Stimulated activated CD8-positive, alpha-beta memory T cell treated with anti-CD3 and anti-CD28 coated beads, Interleukin-4, amount 100 ng/mL, for 4 hours (primary cell): Measurements from ENCODE around the gene MOSPD2.

Experiments used
- DNase-seq, 2 donors: peaks; one replicate each; pipeline ENCODE4 v3.0.0-alpha.2; 2020; ENCODE audit warnings: low read depth in 2 of 2, low spot score in 1 of 2

MOSPD2 gene

DNA sequence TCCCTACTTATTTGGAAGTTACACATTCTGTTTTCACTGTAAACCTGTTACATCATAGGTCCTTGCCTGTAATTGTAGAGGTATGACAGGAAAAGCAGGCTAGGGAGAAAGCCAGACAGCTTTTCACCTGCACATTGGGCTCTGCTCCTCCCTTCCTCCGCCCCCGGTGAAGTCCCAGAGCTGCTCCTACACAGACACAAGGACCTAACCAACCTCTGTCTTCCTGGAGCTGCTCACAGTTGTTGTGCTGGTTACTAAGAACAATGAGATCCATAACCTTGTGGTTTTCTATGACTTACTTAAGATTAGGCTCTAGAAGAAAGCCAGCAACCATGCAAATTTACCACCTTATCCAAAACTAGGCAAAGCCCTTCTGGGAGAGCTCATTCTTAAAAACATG is 40.0 kb downstream of the MOSPD2 start:
- DNase-seq: no peak

DNA sequence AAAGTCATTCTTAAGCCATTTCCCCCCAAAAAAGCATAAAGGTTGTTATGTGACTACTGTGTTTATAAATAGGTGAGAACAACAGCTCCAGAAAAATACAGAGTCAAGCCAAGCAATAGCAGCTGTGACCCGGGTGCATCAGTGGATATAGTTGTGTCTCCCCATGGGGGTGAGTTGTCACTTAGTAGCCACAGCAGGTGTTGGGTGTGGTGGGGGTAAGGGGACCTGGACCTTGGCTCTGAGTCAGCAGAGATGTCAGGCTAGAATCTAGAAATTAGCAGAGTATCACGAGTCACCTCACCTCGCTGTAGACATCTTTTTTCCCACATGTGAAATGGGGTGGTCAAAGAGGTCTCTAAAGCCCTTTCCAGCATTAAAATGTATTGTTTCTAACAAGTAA is 42.4 kb downstream of the MOSPD2 start:
- no peak for DNase-seq

DNA sequence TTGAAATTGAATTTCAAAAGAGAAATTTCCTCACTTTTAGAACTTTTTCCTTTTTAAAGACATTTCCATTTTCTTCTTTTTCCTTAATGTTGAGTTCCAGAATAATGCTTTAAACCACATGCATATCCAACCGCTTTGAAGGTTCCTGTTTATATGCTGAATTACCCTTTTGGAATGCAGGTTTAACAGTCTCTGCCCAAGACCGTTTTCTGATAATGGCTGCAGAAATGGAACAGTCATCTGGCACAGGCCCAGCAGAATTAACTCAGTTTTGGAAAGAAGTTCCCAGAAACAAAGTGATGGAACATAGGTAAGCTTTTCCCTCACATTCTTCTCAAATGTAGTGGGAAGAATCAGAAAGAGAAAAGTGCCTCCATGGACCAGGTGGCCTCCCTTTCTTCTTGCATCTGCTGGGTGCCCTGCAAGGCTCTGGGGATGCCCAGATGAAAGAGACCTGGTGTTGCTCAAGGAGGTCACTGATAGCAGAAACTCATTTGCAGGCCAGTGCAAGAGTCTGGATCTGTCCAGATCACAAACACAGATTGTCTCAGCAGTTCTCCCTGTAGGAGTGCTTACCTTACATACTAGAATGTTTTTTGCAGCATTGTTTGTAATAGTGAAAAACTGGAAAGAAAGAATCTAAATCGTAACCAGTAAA is 42.9 kb downstream of the MOSPD2 start:
- no peak for DNase-seq

DNA sequence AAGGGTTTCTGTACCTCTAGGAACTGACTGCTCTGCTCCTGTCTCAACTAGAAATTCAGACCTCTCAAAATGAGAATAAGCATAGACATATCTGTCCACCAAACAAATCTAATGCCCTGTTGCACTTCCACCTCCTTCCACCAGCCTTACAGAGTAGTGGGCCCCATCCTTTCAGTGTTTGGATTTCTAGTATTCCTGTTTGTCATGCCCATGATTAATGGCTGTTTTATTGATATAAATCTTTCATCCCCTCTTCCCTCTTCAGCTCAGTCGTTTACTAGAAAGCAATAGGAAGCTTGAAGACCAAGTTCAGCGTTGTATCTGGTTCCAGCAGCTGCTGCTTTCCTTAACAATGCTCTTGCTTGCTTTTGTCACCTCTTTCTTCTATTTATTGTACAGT is 46.2 kb downstream of the MOSPD2 start:
- DNase-seq: no peak

DNA sequence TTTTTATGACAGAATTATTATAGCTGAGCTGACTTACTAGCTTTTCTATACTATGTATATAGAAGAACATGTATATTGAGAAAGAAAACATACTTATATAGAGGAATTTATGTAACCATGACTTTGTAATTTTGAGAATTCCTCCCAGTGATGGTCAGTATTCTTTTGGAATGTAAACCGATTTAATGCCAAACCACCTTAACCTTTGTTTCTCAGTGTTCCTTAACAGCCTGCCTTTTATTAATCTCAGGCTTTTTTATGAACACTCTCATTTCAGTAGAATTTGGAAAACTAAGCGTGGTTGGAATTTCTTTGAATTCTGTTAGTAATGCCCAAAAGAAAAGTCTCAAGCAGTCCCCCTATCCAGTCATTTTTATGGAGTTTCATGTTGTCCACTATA is 47.0 kb downstream of the MOSPD2 start:
- DNase-seq: no peak

DNA sequence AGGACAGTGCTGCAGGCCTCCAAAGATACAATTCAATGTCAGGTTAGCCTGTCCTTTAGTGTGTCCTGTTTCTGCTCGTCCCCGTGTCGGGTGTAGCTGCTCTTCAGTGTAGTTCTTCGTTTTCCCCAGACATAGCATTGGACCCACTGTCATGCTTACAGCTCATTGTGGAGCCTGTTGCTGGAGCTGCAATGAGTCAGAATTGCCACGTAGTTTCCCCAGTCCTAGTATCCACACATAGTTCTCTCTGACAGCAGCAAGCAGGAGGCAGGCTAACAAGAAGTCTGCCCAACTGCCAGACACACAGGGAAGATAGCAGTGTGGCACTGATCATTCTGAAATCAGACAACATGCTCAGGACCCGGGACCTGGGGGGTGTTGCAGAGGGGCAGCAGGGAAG is 49.2 kb downstream of the MOSPD2 start:
- no peak for DNase-seq

DNA sequence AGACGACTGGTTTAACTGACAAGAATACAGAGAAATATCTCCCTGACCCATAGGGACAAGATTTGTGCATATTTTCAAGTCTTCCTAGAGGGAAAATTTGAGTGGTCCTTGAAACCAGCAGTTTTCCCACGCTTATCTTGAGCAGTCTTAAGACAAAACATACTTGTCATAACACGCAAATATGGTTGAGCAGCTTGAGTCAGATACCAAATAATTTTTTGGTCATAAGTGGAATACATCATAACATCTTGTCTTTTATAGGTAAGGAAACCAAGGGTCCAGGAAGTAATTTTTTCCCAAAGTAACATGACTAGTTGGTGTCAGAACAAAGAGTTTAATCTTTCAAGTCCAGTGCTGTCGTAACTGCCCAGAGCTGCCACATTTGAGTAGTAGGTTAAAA is 50.5 kb downstream of the MOSPD2 start:
- DNase-seq: no peak

DNA sequence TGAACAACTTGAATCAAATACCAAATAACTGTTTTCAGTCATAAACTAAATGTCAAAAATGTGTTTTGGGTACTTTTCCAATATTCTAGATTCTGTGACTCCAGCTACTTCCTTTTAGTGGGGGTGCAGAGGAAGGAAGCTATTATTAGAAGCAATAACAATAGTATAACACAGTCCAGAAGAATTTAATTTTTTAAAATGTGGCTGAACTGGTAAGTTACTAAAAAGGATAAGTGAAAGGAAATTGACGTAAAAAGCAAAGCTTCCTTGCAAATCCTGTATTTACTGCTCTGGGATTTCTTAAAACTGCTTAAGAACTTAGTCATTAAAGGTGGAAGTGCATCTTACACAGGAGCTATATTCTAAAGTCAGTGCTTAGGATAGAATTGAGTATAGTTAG is 53.2 kb downstream of the MOSPD2 start:
- no peak for DNase-seq

DNA sequence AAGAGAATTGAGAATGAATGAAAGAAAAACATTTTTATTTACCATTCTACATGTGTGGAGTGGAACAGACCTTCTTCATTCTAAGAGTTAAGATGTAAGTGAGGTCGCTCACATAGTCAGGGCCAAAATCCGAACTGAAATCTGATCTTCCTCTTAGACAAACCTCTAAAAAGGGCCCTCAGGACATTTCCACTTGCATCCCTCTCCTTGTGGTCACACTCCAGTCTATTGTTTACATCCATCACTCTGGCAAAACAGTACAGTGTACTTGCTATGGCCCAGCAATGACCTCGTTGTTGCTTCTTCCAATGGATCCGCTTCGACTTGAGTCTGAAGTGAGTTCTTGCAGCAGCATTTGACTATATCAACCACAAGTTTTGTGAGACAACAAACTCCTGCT is 54.2 kb downstream of the MOSPD2 start:
- DNase-seq: no peak

DNA sequence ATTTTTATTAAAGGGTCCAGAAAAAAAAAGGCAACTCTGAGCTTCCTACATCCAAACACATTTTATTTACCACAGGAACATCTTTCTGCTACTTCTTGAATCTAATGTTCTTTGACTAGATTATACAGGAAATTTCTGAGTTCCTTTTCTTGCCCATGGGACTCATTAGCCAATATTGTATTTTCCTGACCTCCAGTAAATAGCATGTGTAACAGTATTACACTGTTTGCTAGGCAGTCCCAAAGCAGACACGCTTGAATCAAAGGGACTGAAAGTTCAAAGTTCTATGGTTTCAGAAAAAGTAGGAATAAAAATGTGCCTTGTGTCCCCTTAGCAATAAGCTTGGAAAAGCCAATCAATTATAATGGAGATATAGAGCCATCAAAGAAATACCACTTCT is 57.4 kb downstream of the MOSPD2 start:
- no peak for DNase-seq

DNA sequence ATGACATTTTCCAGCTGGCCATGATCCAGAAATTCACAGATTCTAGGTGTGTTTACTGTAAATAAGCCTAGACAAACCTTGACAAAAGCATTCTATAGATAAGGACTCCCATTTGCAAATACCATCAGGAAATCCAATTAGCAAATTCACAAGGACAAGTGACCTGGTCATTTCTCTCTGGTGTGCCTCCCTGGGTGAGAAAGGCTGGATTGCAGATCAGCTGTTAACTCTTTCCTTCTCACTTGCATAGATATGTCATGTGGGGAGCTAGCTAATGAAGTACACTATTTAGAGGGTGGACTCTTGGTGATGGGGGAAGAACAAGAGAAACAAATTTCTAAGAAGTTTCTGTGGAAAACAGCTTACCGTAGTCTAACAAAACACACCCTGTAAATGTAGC is 58.9 kb downstream of the MOSPD2 start:
- DNase-seq: no peak

DNA sequence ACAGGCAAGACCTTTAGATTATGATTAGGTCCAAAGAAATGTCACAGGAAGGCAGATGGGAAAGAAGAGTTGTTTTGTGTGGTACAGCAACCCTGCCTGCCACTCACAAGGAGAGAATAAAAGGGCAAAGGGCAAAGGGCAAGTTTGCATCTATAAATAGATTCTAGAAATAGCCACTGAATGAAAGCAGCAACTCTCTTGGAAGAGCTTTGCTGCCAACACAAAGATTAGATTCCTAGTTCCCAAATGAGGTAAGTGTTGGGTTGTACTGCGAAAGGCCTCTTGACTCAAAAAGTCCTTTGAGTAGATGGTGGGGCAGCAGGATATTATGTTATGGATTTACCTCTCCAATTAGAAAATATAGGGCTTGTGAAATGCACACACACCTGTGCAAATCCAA is 61.2 kb downstream of the MOSPD2 start:
- DNase-seq: no peak

DNA sequence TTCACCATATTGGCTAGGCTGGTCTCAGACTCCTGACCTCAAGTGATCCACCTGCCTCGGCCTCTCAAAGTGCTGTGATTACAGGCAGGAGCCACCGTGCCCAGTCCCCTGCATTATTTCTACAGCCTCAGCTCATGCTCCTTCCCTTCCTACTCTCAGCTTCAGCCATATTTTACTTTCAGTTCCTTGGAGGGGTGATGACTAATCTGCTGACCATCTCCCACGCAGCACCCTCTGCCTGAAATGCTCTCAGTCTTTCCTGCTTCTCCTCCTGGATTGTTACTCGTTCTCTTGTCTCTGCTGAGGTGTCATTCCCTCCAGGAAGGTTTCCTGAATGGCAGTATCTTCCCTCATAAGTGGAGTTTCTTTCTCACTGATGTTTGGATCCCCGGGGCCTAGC is 63.3 kb downstream of the MOSPD2 start:
- no peak for DNase-seq

DNA sequence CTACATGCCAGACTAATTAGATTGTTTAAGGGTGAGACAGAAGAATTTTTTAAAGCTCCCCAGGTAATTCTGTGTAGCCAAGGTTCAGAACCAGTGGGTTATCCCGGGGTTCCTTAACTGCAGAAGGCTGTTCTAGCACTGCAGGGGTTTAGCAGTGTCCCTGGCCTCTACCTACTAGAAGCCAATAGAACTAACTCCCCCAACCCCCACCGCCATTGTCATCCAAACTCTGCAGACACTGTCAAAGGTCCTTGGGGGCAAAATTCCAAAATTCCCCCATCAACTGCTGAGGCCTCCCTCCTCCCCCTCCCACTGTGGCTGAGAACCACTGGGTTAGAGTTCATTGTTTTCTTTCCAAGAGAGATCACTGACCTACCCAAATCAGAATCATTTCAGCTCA is 66.4 kb downstream of the MOSPD2 start:
- no peak for DNase-seq

DNA sequence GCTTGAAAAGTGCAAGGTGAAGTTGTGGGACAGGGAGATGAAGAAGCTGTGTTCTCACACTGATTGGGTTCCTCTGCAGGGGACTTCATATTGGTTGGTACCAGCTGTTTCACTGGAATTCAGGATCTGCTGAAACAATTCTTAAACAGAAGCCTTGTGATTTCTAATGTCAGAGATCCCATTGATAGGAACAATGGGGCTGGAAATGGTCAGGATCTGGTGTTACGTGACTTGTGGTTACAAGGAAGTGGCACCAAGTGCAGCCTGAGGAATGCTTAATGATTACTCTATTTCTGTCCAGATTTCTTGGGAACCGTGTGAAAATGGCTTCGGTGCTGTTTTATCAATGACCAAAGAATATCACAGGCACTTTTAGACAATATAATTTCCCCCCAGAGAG is 68.1 kb downstream of the MOSPD2 start:
- no peak for DNase-seq

DNA sequence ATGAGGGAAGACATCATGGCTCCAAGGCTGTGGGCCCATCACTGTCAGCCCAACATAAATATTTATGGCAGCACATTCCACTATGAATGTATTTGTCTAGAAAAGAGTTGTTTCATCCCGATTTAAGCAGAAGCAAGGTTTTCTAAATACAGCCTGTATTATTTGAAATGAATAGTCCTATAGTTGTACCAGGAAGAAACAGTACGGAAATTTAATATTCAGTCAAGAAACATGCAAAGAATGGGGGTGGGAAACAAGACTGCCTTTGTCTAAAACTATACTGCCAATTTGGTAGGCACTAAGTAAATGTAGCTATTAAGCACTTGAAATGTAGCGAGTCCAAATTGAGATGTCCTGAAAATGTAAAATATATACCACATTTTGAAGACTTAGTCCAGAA is 69.1 kb downstream of the MOSPD2 start:
- DNase-seq: no peak

DNA sequence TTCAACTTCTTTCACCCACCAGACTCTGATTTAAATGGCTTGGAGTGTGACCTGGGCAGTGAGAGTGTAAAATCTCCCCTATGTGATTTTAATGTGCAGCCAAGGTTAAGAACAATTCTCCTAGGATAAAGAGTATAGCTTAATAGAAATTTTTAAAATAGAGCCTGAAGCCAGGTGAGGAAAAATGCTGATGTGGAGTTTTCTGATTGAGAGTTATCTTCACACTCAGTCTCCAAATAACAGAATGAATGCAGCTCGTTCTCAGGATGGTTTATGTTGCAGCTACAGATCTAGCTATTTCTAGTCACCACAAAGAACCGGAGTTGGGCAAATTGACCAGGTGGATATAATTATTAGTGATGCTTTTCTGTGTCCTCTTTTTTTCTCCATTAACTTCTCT is 70.7 kb downstream of the MOSPD2 start:
- no peak for DNase-seq

DNA sequence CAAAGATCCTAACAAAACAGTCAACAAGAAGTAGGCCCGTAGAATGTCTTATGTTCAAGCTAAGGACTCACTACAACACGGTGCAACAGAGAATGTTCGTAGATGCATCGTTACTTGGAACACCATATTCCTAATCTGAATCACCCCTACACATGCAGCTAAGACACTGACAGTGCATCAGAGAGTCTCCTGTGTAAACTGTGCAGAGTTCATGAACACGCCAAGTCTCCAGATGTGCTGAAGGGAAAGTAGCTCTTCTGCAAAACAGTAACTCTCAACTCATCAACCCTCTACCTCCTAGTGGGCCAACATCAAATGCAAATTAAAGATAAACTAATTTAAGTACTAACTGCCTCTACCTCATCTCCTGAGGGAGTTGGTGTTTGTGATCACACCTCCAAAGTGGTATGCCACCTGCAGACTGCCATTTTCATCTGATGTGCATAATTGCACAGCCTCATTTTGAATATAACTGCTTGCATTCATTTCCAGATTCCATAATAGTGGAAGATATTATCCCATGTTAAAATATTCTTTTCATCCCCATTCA is 73.5 kb downstream of the MOSPD2 start:
- DNase-seq: no peak

DNA sequence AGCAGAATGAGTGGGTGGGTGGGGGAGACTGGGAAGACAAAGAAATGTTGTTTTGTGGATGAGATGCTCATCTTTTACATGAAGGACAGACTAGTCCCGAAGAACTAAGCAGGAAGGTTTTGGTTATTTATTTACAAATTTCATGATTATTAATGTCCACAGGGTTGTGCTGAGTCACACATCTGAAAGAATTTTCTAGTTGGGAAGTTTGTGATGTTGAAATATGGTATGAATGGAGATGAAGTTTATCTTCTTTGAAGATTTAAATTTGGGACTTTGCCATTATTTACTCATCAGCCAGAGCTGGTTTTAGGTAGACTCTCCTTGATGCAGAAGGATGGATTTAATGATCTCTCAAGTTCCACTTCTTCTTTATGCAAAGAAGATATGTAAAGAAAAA is 75.5 kb downstream of the MOSPD2 start:
- no peak for DNase-seq

DNA sequence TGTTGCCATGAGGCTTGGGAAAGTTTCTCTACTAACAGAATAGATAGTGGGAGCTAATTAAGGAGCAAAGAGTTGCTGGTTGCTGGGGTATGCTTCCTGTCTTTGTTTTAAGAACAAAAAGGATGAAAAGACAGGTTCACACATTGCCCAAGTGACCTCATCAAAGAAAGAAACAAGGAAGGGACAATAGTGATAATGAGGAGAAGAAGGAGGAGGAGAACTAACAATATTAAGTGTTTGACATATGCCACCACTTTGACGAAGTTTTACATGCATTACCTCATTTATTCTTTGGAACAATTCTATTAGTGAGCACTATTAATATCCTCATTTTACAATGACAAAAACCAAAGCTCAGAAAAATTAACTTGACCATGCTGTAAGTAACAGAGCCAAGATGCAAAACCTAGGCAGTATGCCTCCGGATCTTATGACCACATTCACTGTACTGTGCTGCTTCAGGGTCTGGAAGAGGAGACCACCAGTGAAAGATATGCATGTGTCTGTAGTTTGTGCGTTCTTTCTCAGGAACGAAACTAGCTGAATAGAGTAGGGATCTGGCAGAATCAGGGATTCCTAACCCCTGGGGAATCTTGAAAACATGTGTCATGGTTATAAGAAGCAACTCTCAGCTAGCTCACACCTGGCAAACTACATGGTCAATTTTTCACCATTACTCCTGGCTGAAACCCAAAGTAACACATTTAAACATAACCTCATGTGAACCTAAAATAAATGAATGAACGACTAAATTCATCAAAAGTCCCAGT is 83.8 kb downstream of the MOSPD2 start:
- no peak for DNase-seq

DNA sequence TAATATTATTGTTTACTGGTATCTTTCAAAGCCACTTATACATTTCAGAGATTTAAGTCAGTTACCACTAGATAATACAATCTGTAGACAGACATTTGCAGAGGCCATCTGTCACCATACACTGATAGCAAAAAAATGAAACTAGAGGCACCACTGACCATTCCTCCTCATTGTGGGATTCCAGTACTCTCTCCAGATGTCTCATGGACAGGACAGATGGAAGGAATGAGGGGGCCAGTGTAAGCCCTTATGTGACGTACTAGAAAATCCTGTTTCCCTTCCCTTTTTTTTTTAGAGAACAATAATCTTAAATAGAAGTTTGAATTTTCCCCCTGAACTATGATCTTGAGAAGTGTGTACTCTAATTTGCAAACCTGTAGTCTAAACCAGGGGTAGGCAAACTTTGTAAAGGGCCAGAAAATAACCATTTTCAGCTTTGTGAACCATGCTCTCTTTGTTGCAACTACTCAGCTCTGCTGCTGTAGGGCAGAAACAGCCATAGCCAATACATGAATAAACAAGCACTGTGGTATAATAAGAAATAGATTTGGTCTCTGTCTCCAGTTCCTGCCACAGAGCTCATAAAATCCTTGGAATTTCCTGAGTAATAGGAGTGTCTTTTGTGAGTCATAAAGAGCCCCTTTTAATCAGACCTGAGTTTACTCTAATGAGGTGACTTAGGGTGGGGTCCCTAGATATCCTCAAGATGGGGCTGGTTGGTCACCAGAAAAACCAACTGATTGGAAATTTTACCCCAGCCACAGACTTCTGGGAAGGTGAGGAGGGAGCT is 90.4 kb downstream of the MOSPD2 start:
- no peak for DNase-seq

DNA sequence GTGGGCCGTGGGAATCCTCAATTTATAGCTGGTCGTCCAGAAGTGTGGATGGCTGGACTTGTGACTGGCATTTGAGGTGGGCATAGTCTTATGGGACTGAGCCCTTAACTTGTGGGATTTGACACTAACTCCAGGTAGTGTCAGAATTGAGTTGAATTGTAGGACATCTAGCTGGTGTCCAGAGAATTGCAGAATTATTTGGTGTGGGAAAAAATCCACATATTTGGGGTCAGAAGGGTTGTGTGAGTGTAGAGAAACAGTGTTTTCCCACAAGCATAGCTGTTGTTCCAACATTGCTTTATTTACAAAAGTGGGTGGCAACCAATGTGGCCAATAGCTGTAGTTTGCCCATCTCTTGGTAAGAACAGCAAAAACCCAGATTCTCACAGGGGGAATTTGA is 91.3 kb downstream of the MOSPD2 start:
- no peak for DNase-seq
